Loucy (cell line): ENCODE data around the gene SCARB1.

Source experiments
- H2AFZ ChIP-seq: fragments of 200-600 bp; sonication (generic); 2 replicates; pipeline ENCODE4 v1.6.0; 2016; ENCODE audit warnings: antibody characterized with exemption, mild to moderate bottlenecking, low read length, moderate library complexity
- H3F3A ChIP-seq: fragments of 200-600 bp; 2 replicates; pipeline ENCODE4 v1.6.0; 2016; ENCODE audit warnings: antibody characterized with exemption, low read depth, mild to moderate bottlenecking
- H3K27me3 ChIP-seq: fragments of 200-600 bp; sonication (generic); 2 replicates; pipeline ENCODE4 v1.6.1; 2014; ENCODE audit warnings: low read length, mild to moderate bottlenecking; ENCODE audit not compliant: insufficient read depth, poor library complexity, severe bottlenecking
- H3K36me3 ChIP-seq: fragments of 200-600 bp; sonication (generic); 2 replicates; pipeline ENCODE4 v1.6.1; 2016; ENCODE audit warnings: low read length; ENCODE audit not compliant: insufficient read depth
- H3K4me1 ChIP-seq: fragments of 200-600 bp; sonication (generic); 2 replicates; pipeline ENCODE4 v1.5.1; 2014; ENCODE audit warnings: low read length, mild to moderate bottlenecking; ENCODE audit not compliant: insufficient read depth, poor library complexity, severe bottlenecking
- H3K4me2 ChIP-seq: fragments of 200-600 bp; sonication (generic); 2 replicates; pipeline ENCODE4 v1.6.0; 2014; ENCODE audit warnings: antibody characterized with exemption, low read length, low read depth, mild to moderate bottlenecking; ENCODE audit not compliant: poor library complexity, severe bottlenecking
- H3K4me3 ChIP-seq: fragments of 200-600 bp; sonication (generic); 2 replicates; pipeline ENCODE4 v1.5.1; 2014; ENCODE audit warnings: low read length, mild to moderate bottlenecking, mixed read lengths; ENCODE audit not compliant: poor library complexity, severe bottlenecking
- H3K79me2 ChIP-seq: fragments of 200-600 bp; sonication (generic); 2 replicates; pipeline ENCODE4 v1.6.1; 2014; ENCODE audit warnings: low read length; ENCODE audit not compliant: insufficient read depth
- H3K9ac ChIP-seq: fragments of 200-600 bp; sonication (generic); 2 replicates; pipeline ENCODE4 v1.6.0; 2014; ENCODE audit warnings: mild to moderate bottlenecking, low read depth, low read length, moderate library complexity; ENCODE audit not compliant: poor library complexity, severe bottlenecking
- H3K9me2 ChIP-seq: fragments of 200-600 bp; sonication (generic); replicated peaks from 2 replicates; pipeline ENCODE4 v1.6.1; 2016; ENCODE audit warnings: low read depth, low read length, mixed read lengths
- H3K9me3 ChIP-seq: fragments of 200-600 bp; sonication (generic); 2 replicates; pipeline ENCODE4 v1.6.1; 2014; ENCODE audit warnings: mild to moderate bottlenecking, antibody characterized with exemption, low read length, low read depth; ENCODE audit not compliant: insufficient read depth
- H4K20me1 ChIP-seq: fragments of 200-600 bp; sonication (generic); 2 replicates; pipeline ENCODE4 v1.6.0; 2014; ENCODE audit warnings: antibody characterized with exemption, low read length, mild to moderate bottlenecking; ENCODE audit not compliant: insufficient read depth, poor library complexity, severe bottlenecking
- EZH2phosphoT487 ChIP-seq: fragments of 200-600 bp; IDR thresholded peaks from 2 replicates; pipeline ENCODE4 v1.6.1; 2018; ENCODE audit warnings: antibody characterized with exemption, mild to moderate bottlenecking, moderate library complexity, borderline replicate concordance
- TF ChIP-seq, protein P1 (sequence below): fragments of 200-600 bp; sonication (generic); conservative IDR thresholded peaks from 2 replicates; pipeline ENCODE4 v1.5.1; 2014; ENCODE audit warnings: mild to moderate bottlenecking, antibody characterized with exemption, low read length

The SCARB1 gene

DNA sequence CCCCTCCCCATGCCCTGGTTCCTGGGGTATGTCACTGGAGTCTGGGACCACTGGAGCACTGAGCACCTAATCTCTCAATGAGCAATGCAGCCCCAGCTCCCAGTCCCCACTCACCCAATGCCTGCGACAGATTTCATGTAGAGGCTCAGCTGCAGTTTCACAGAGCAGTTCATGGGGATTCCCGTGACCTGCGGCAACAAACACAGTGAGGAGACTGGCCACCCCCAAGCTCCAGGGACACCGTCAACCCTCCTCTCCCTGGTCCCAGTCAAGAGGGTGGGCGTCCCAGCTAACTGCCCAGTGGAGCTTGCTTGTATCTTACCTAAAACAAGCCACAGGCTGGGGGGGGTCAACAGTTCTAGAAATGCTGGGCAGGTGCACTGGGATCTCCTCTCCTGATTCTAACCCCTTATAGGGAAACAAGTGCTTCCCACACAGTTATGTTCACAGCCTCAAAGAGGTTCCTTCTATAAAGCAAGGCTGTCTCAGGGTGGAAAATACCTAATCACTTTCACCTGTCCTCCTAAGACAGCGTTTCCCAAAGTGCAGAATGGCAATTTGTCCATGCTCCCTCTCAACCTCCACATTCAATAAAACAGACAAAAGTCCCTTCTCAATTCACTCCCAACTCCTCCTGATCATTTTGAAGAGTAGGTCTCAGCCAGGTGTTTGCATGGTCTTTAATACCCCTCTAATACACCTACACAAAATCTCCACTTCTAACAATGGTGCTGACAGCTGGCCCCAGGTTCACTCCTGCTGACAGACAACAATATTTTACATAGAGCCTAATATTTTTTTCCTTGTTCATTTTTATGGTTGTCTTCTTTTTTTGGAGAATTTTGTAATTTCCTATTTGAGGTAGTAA lies 68.3 kb downstream of the SCARB1 start:
- H3K4me1 ChIP-seq, result peaks cover 9% of the 10 kb centered on the region
- H4K20me1 ChIP-seq, result no peaks in the 10 kb centered on the region
- H3K9me2 ChIP-seq, result no peaks in the 10 kb centered on the region
- H3K4me2 ChIP-seq, result no peak overlapping the region
- H2AFZ ChIP-seq, result no peak overlapping the region
- H3K27me3 ChIP-seq, result no peaks in the 10 kb centered on the region
- no peak for TF ChIP-seq EZH2phosphoT487
- TF ChIP-seq, protein P1, sequence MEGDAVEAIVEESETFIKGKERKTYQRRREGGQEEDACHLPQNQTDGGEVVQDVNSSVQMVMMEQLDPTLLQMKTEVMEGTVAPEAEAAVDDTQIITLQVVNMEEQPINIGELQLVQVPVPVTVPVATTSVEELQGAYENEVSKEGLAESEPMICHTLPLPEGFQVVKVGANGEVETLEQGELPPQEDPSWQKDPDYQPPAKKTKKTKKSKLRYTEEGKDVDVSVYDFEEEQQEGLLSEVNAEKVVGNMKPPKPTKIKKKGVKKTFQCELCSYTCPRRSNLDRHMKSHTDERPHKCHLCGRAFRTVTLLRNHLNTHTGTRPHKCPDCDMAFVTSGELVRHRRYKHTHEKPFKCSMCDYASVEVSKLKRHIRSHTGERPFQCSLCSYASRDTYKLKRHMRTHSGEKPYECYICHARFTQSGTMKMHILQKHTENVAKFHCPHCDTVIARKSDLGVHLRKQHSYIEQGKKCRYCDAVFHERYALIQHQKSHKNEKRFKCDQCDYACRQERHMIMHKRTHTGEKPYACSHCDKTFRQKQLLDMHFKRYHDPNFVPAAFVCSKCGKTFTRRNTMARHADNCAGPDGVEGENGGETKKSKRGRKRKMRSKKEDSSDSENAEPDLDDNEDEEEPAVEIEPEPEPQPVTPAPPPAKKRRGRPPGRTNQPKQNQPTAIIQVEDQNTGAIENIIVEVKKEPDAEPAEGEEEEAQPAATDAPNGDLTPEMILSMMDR, result no peak
- H3F3A ChIP-seq, result no peaks in the 10 kb centered on the region
- H3K36me3 ChIP-seq, result no peaks in the 10 kb centered on the region; the same call in 1 of the 2 replicates
- no peak overlapping the region for H3K4me3 ChIP-seq
- no peaks in the 10 kb centered on the region for H3K9me3 ChIP-seq
- no peaks in the 10 kb centered on the region for H3K79me2 ChIP-seq
- H3K9ac ChIP-seq, result no peak overlapping the region

- no peaks in the 10 kb centered on the region for H3K9me3 ChIP-seq
- no peak overlapping the region for H2AFZ ChIP-seq
- H3K9me2 ChIP-seq, result no peaks in the 10 kb centered on the region
- H3K36me3 ChIP-seq, result no peaks in the 10 kb centered on the region; the same call in 1 of the 2 replicates
- H3K79me2 ChIP-seq, result no peaks in the 10 kb centered on the region
- TF ChIP-seq, protein P1, result no peak
- no peak for TF ChIP-seq EZH2phosphoT487
- H3K9ac ChIP-seq, result no peak overlapping the region
- no peak overlapping the region for H3K4me3 ChIP-seq
- H4K20me1 ChIP-seq, result no peaks in the 10 kb centered on the region
- H3K4me1 ChIP-seq, result peaks cover 4% of the 10 kb centered on the region
- no peaks in the 10 kb centered on the region for H3F3A ChIP-seq
- H3K27me3 ChIP-seq, result no peaks in the 10 kb centered on the region
- H3K4me2 ChIP-seq, result no peak overlapping the region
These were observed 70.7 kb downstream of the SCARB1 start for GRCh38 chr12:124792961-124793441.

GRCh38 chr12:124792156-124792555 lies 71.5 kb downstream of the SCARB1 start:
- Histone ChIP-seq H2AFZ (no peak overlapping the region), H3F3A (no peaks in the 10 kb centered on the region), H3K9me3 (no peaks in the 10 kb centered on the region), H3K4me1 (peaks cover 4% of the 10 kb centered on the region), H3K27me3 (no peaks in the 10 kb centered on the region), H3K4me3 (no peak overlapping the region), H3K9me2 (no peaks in the 10 kb centered on the region), H3K4me2 (no peak overlapping the region), H3K9ac (no peak overlapping the region), H3K36me3 (no peaks in the 10 kb centered on the region; the same call in 1 of the 2 replicates), H4K20me1 (no peaks in the 10 kb centered on the region), H3K79me2 (no peaks in the 10 kb centered on the region)
- TF ChIP-seq EZH2phosphoT487, result no peak
